Activated B cell treated with CpG ODN at 0.5 μM for 24 hours (primary cell): ENCODE results near the gene KCNQ1. TPM values are rescaled to one million over a fixed set of nuclear protein-coding genes. Genes with fewer than 3 reads are reported as not detected.

Experiments used
- ATAC-seq: fragments of 200-7000 bp; cut with Tn5 transposase; one replicate; pipeline ENCODE4 v1.10.0; 2021; ENCODE audit warnings: low read depth, mild to moderate bottlenecking, moderate library complexity
- CTCF ChIA-PET: fragments of 350-600 bp; sonication (Branson Sonifier 250); formaldehyde crosslinking; loops from one replicate; lab custom pipeline; 2021; ENCODE audit warnings: antibody characterized with exemption; lab: Charles Lee
- POLR2A ChIA-PET: fragments of 350-600 bp; sonication (Branson Sonifier 250); formaldehyde crosslinking; loops from one replicate; lab custom pipeline; 2021; ENCODE audit warnings: antibody characterized with exemption; lab: Charles Lee
- DNase-seq: peaks from one replicate; pipeline ENCODE4 v3.0.0; 2022
- H3K27ac Mint-ChIP-seq: one replicate; pipeline ENCODE4 v1.8.0; 2020; ENCODE audit warnings: mixed read lengths
- H3K27me3 Mint-ChIP-seq: one replicate; pipeline ENCODE4 v1.8.0; 2021; ENCODE audit warnings: mixed read lengths
- H3K36me3 Mint-ChIP-seq: one replicate; pipeline ENCODE4 v1.8.0; 2021; ENCODE audit warnings: low read depth, mixed read lengths
- H3K4me1 Mint-ChIP-seq: one replicate; pipeline ENCODE4 v1.8.0; 2021; ENCODE audit warnings: mixed read lengths
- H3K4me3 Mint-ChIP-seq: one replicate; pipeline ENCODE4 v1.8.0; 2020; ENCODE audit warnings: mild to moderate bottlenecking, mixed read lengths
- H3K9me3 Mint-ChIP-seq: one replicate; pipeline ENCODE4 v1.8.0; 2020; ENCODE audit warnings: mixed read lengths
- CTCF ChIP-seq: fragments of 200-600 bp; IDR thresholded peaks from one replicate; pipeline ENCODE4 v1.8.0; 2022; ENCODE audit warnings: antibody characterized with exemption, mild to moderate bottlenecking
- intact Hi-C: fragments of 100-400 bp; cut with micrococcal nuclease; formaldehyde crosslinking; loops from one replicate; pipeline ENCODE4 v1.15.1; 2024
- total RNA-seq: library from RNA; stranded (reverse); gene quantifications from 2 replicates; pipeline ENCODE4 v1.2.3, GENCODE V29; 2022

KCNQ1 gene
- total RNA-seq, 1 donor from 2014 or later: 6.5 TPM

- ChIA-PET POLR2A (interaction anchor here (0.5 to 1.1 kb wide), 2 partner anchors 364 to 1356 kb away, joined by 3 to 7 read pairs; no protein-coding TSS in a partner anchor), CTCF (interaction anchor here (0.9 to 2.4 kb wide), 4 partner anchors 100 to 361 kb away, joined by 3 to 6 read pairs (median 6); no protein-coding TSS in a partner anchor)
- Mint-ChIP-seq H3K27me3 (no peaks in the 10 kb centered on the region), H3K4me1 (peaks cover 48% of the 10 kb centered on the region), H3K36me3 (peaks cover 6% of the 10 kb centered on the region), H3K9me3 (no peaks in the 10 kb centered on the region), H3K4me3 (no peak overlapping the region), H3K27ac (peak overlapping the region; percentile 82)
- ATAC-seq: no peak
- DNase-seq: peak; percentile 17
- TF ChIP-seq CTCF: no peak
- intact Hi-C loops: loop anchor here (1.0 to 2.0 kb wide), 4 partner anchors 61 to 222 kb away; no protein-coding TSS in a partner anchor
These were observed 82.9 kb downstream of the KCNQ1 start for GRCh38 chr11:2527621-2528291.

- DNase-seq: peak; percentile 15
- ATAC-seq: no peak
- TF ChIP-seq CTCF: no peak
- Mint-ChIP-seq H3K27me3 (peaks cover 2% of the 10 kb centered on the region), H3K9me3 (no peaks in the 10 kb centered on the region), H3K36me3 (peaks cover 6% of the 10 kb centered on the region), H3K4me3 (no peak overlapping the region), H3K27ac (peak overlapping the region; percentile 69), H3K4me1 (peaks cover 55% of the 10 kb centered on the region)
- ChIA-PET POLR2A (interaction anchor here (0.5 kb wide), 1 partner anchor 1357 kb away, joined by 7 read pairs; no protein-coding TSS in a partner anchor), CTCF (interaction anchor here (0.9 to 7.8 kb wide), 5 partner anchors 101 to 360 kb away, joined by 3 to 334 read pairs (median 6); partner anchors contain the start of gene CDKN1C)
- intact Hi-C loops: no loop called here
These were observed 83.7 kb downstream of the KCNQ1 start for GRCh38 chr11:2528301-2529050.

- Mint-ChIP-seq H3K27ac (no peak overlapping the region), H3K9me3 (no peaks in the 10 kb centered on the region), H3K36me3 (peaks cover 6% of the 10 kb centered on the region), H3K27me3 (peaks cover 2% of the 10 kb centered on the region), H3K4me1 (peaks cover 54% of the 10 kb centered on the region), H3K4me3 (no peak overlapping the region)
- no peak for ATAC-seq
- ChIA-PET CTCF (interaction anchor here (1.7 to 7.8 kb wide), 2 partner anchors 103 to 360 kb away, joined by 5 to 334 read pairs; partner anchors contain the start of gene CDKN1C), POLR2A (no interaction called here)
- intact Hi-C loops: no loop called here
- TF ChIP-seq CTCF: no peak
- DNase-seq: no peak
These were observed 84.4 kb downstream of the KCNQ1 start for GRCh38 chr11:2529173-2529572.

GRCh38 chr11:2529636-2530035 lies 84.8 kb downstream of the KCNQ1 start:
- no peaks in the 10 kb centered on the region for H3K9me3 Mint-ChIP-seq
- peaks cover 2% of the 10 kb centered on the region for H3K27me3 Mint-ChIP-seq
- intact Hi-C loops: loop anchor here (10.0 kb wide), 1 partner anchor 165 kb away; the partner anchor contains the start of gene KCNQ1OT1
- H3K4me1 Mint-ChIP-seq: peaks cover 53% of the 10 kb centered on the region
- POLR2A ChIA-PET: no interaction called here
- H3K36me3 Mint-ChIP-seq: peaks cover 6% of the 10 kb centered on the region
- no peak for TF ChIP-seq CTCF
- CTCF ChIA-PET: interaction anchor here (7.8 kb wide), 1 partner anchor 359 kb away, joined by 334 read pairs; the partner anchor contains the start of gene CDKN1C
- no peak for ATAC-seq
- no peak overlapping the region for H3K27ac Mint-ChIP-seq
- H3K4me3 Mint-ChIP-seq: no peak overlapping the region
- DNase-seq: no peak
